HEK293 (cell line): ENCODE data around the gene MAGI1.
A peak's percentile ranks its signal among the peaks of the same experiment; 100 is the strongest.

Experiments
- CTCF ChIP-seq: fragments of 450-650 bp; formaldehyde crosslinking; IDR thresholded peaks from 2 replicates; pipeline ENCODE4 v1.5.1; 2016; ENCODE audit warnings: missing biosample characterization, missing genetic modification characterization
- GLIS2 ChIP-seq: fragments of 450-650 bp; formaldehyde crosslinking; IDR thresholded peaks from 2 replicates; pipeline ENCODE4 v1.5.1; 2016; ENCODE audit warnings: missing biosample characterization, missing genetic modification characterization
- REPIN1 ChIP-seq: fragments of 450-650 bp; formaldehyde crosslinking; IDR thresholded peaks from 2 replicates; pipeline ENCODE4 v1.5.1; 2017; ENCODE audit warnings: missing biosample characterization, missing genetic modification characterization, low read depth
- TCF7L2 ChIP-seq: IDR thresholded peaks from 2 replicates; pipeline ENCODE4 v1.6.1; 2011; ENCODE audit warnings: low read depth, mild to moderate bottlenecking, inconsistent platforms, low read length, moderate library complexity, borderline replicate concordance
- ZBTB1 ChIP-seq: fragments of 450-650 bp; formaldehyde crosslinking; IDR thresholded peaks from 2 replicates; pipeline ENCODE4 v1.5.1; 2016; ENCODE audit warnings: missing biosample characterization, missing genetic modification characterization
- ZBTB44 ChIP-seq: fragments of 450-650 bp; IDR thresholded peaks from 2 replicates; pipeline ENCODE4 v1.5.1; 2018; ENCODE audit warnings: missing biosample characterization, mild to moderate bottlenecking, missing genetic modification characterization
- ZNF138 ChIP-seq: fragments of 450-650 bp; formaldehyde crosslinking; IDR thresholded peaks from 2 replicates; pipeline ENCODE4 v1.5.1; 2016; ENCODE audit warnings: missing biosample characterization, missing genetic modification characterization, borderline replicate concordance
- ZNF140 ChIP-seq: fragments of 450-650 bp; formaldehyde crosslinking; IDR thresholded peaks from 2 replicates; pipeline ENCODE4 v1.5.1; 2016; ENCODE audit warnings: missing biosample characterization, missing genetic modification characterization
- ZNF146 ChIP-seq: fragments of 450-650 bp; formaldehyde crosslinking; IDR thresholded peaks from 2 replicates; pipeline ENCODE4 v1.5.1; 2016; ENCODE audit warnings: missing biosample characterization, missing genetic modification characterization
- ZNF274 ChIP-seq, 2 experiments: fragments of 200-500 bp in 1 of 2; fragments of 450-650 bp in 1 of 2; sonication (Bioruptor generic) in 1 of 2; formaldehyde crosslinking in 1 of 2; IDR thresholded peaks; 2 replicates each; pipeline versions ENCODE4 v1.5.1 to v1.6.1; 2014 to 2016; ENCODE audit warnings: borderline replicate concordance in 1 of 2, inconsistent platforms in 1 of 2, low read length in 1 of 2, missing biosample characterization in 1 of 2, missing genetic modification characterization in 1 of 2
- ZNF561 ChIP-seq: fragments of 450-650 bp; IDR thresholded peaks from 2 replicates; pipeline ENCODE4 v1.5.1; 2018; ENCODE audit warnings: missing biosample characterization, missing genetic modification characterization, borderline replicate concordance
- ZNF704 ChIP-seq: fragments of 450-650 bp; formaldehyde crosslinking; IDR thresholded peaks from 2 replicates; pipeline ENCODE4 v1.5.1; 2016; ENCODE audit warnings: missing biosample characterization, missing genetic modification characterization
- ZNF768 ChIP-seq: fragments of 450-650 bp; formaldehyde crosslinking; IDR thresholded peaks from 2 replicates; pipeline ENCODE4 v1.5.1; 2018; ENCODE audit warnings: missing biosample characterization, mild to moderate bottlenecking, missing genetic modification characterization
- ZSCAN18 ChIP-seq: fragments of 450-650 bp; formaldehyde crosslinking; IDR thresholded peaks from 2 replicates; pipeline ENCODE4 v1.5.1; 2016; ENCODE audit warnings: missing biosample characterization, missing genetic modification characterization

- TF ChIP-seq CTCF (no peak), REPIN1 (tag by site-specific recombination) (no peak), ZBTB44 (tag by site-specific recombination) (peak; percentile 64; the same call in 1 of the 2 replicates), ZNF138 (tag by site-specific recombination) (no peak), ZNF768 (no peak), GLIS2 (tag by site-specific recombination) (peak; percentile 44; the same call in 1 of the 2 replicates), ZNF274 (IDR thresholded peaks at IDR 0.05; ENCODE audit: low read length) (no peak), ZNF274 (tag by site-specific recombination; IDR thresholded peaks at IDR 0.05; ENCODE audit: borderline replicate concordance) (no peak), ZSCAN18 (tag by site-specific recombination) (no peak), ZBTB1 (tag by site-specific recombination) (0 out of 2 replicates have a peak, but pooled peaks have one; percentile 82), ZNF140 (tag by site-specific recombination) (no peak), ZNF704 (tag by site-specific recombination) (no peak), TCF7L2 (no peak), ZNF146 (tag by site-specific recombination) (no peak), ZNF561 (tag by site-specific recombination) (0 out of 2 replicates have a peak, but pooled peaks have one; percentile 38)
These were observed at the start of gene MAGI1 for GRCh38 chr3:66038726-66039589.
